GM12891 (cell line): ENCODE measurements around the gene ROBO3.

Experiments used
- POLR2A ChIP-seq: IDR thresholded peaks from 2 replicates; pipeline ENCODE4 v1.6.1; 2011; ENCODE audit warnings: low read depth, low read length, control low read depth
- POLR2AphosphoS5 ChIP-seq: IDR thresholded peaks from 2 replicates; pipeline ENCODE4 v1.6.1; 2011; ENCODE audit warnings: low read depth, low read length, control low read depth
- TAF1 ChIP-seq: IDR thresholded peaks from 2 replicates; pipeline ENCODE4 v1.6.1; 2011; ENCODE audit warnings: low read depth, low read length, control low read depth

GRCh38 chr11:124923296-124923695 lies 58.1 kb downstream of the ROBO3 start:
- no peak for TF ChIP-seq POLR2A
- TF ChIP-seq POLR2AphosphoS5, result no peak
- TF ChIP-seq TAF1, result no peak
